HG03521 (cell line): Measurements from ENCODE around the gene WDR76.

Experiments
- ATAC-seq: cut with Tn5 transposase; IDR thresholded peaks from one replicate; pipeline ENCODE4 v1.9.1; 2021; ENCODE audit warnings: mild to moderate bottlenecking, moderate library complexity; ENCODE audit not compliant: unreplicated experiment

The WDR76 gene

DNA sequence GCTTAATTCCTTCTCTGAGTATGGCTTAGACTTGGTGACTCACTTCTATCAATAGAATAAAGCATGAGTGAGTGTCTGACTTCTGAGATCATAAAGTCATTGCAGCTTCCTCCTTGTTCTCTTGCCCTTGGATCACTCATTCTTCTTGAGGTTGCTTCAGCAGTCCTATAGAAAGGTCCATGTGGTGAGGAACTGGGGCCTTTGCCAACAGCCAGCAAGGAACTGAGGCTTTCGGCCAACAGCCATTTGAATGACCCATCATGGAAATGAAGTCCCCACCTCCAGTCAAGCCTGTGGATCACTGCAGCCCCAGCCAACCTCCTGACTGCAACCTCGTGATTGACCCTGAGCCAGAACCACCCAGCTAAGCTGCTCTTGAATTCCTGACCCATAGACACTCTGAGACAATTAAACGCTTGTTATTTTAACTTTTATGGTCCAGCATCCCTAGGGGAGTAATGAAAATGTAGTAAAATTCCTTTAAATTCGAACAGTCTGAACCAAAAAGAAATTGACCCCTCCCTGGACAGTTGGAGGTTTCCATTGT lies 84.5 kb downstream of the WDR76 start:
- ATAC-seq, result no peak

DNA sequence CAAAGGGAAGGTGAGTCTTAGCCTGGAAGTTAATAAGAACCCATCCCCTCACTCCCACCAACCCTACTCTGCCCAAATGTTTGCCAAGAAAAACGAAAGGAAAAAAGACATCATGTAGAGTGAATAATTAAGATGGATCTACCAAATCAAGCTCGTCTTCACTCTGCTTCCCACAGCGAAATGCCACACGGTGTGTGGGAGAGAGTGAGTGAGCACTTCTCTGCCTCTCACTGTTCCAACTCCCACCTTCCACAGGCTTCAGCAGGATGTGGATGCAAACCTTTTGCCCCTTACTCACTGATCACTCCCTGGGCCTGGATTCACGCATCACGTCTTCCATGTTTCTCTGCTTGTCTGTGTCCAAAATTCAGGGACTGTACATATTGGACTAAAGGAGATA lies 85.4 kb downstream of the WDR76 start:
- ATAC-seq, result no peak

DNA sequence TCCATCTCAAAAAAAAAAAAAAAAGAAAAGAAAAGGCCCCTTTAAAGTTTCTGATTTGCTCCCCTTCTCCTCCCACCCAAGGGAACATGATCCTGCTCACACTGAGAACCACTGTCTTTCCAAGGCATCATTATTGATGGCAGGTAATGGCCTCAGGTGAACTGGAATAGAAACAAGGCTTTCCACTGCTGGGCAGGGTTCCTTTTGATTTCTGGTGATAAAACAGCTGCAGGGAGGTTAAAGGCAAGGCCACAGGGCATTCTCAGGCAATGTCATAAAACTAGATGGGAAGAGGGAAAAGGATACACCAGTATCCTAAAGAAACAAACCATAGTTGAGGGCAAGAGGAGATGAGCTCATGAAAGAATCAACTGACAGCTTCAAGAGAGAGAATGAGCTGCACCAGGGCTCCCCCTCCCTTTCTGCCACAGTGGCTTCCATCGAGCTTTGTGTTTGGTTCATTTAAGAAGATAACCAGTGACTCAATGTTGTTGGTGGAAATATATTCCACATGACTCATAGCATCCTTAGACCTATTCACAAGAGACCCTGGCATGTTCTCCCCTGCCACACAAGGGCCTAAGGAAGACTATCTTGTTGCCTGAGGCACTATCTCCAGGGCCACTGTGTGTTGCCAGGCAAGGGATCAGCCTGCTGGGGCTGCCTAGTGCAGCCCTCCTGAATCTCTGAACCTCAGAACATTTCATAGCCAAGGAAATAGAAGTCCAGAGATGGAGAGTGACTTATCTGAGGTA lies 86.4 kb downstream of the WDR76 start:
- no peak for ATAC-seq

- ATAC-seq, result no peak
Measured at GRCh38 chr15:43913941-43914340, 87.1 kb downstream of the WDR76 start.

GRCh38 chr15:43915631-43916325 lies 89.0 kb downstream of the WDR76 start:
- no peak for ATAC-seq

DNA sequence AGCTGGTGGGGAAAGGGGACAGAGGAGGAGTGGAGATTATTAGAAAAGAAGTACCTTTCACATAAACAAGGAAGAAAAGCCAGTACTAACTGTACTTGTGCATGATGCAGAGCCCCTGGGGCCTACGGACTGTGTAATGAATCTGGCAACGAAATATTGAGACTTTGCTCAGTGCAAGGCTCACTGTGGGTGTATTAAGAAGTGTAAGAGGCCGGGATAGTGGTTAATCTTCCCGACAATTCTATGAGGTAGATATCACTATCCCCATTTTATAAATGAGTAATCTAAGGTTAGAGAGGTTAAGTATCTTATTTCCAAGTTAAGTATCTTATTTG lies 89.5 kb downstream of the WDR76 start:
- ATAC-seq, result no peak
